Raji (cell line): Measurements from ENCODE around the gene CARD14.

ENCODE experiments used
- POLR2A ChIP-seq: IDR thresholded peaks from 2 replicates; pipeline ENCODE4 v1.6.1; 2011; ENCODE audit warnings: low read depth, low read length, control low read depth; ENCODE audit not compliant: insufficient read depth

CARD14 gene

DNA sequence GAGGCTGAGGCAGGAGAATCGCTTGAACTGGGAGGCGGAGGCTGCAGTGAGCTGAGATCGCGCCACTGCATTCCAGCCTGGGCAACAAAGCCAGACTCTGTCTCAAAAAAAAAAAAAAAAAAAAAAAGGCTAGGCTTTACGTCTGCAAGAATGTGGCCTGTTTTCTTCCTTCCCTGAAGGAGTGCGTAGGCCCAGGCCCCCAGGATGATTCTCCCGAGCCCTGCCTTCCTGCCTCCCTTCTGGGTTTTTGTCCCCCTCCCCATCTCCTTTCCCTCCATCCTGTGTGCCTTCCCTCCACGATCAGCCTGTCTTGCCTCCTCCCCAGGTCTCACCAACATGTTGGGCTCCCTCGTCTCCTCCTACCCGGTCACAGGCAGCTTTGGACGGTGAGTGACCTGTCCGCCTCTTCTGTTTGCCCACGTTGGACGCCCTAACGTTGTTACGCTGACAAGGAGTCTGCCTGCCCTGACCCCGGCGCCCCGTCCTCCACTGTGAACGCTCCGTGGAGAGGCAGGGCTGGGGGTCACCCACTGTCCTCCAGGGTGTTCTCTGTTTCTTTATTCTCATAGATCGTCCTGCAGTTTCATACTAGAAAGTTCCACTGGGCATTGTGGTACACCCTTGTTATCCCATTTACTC is 75.2 kb downstream of the CARD14 start:
- TF ChIP-seq POLR2A: no peak

DNA sequence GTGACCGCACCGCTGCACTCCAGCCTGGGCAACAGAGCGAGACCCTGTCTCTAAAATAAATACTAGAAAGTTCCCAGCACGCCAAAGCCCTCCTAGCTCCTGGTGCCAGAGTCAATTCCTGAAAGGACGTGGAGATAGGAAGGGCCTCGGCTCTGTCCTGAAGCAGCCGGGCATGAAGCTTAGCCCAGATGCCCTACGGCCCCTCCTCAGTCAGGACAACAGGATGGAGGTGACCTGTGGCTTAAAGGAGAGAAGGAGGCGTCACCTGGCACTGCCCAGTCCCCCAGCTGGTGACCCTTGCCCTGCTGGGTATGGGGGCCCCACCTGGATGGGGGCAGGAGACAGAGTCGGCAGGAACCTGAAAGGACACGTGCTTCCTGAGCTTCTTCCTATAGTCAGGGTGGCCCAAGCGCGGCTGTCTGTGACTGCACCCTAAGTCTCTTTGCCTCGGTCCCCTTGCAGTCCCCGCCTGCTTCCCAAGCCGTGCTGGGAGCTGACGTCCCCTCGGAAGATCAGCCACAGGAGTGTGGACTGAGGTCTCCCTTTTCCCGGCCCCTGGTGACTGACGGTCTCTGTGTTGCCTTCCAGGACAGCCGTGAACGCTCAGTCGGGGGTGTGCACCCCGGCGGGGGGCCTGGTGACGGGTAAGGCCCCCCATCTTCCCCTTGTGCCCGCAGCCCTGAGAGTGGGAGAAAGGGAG is 75.9 kb downstream of the CARD14 start:
- TF ChIP-seq POLR2A: no peak

DNA sequence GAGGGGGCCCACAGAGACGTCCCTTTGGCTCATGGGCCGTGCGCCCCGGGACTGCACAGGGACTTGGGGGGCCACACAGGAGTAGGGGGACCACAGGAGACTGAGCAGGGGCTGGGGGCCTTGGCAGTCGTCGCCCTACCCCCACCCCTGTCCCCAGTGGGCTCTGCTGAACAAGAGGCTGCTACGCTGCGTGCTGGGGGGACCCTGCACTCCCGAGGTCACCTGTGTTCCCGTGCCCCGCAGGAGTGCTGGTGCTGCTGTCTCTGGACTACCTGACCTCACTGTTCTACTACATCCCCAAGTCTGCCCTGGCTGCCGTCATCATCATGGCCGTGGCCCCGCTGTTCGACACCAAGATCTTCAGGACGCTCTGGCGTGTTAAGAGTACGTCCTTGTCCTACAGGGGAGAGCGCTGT is 76.4 kb downstream of the CARD14 start:
- no peak for TF ChIP-seq POLR2A

DNA sequence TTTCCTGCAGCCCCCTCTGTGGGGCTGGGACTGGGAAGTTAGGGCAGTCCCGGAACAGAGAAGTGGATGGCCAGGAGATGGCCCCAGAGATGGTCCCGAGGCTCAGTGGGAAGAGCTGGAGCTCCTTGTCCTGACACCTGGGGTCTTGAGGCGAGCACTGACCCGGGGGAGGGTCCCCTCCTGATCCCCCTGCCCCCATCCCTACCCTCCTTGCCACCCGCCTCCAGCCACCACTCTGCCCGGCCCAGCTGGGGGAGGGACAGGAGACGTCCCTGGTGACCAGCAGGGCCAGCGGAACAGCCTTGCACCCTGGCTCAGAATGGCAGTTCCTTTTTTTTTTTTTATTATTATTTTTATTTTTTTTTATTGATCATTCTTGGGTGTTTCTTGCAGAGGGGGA is 76.9 kb downstream of the CARD14 start:
- TF ChIP-seq POLR2A: no peak

DNA sequence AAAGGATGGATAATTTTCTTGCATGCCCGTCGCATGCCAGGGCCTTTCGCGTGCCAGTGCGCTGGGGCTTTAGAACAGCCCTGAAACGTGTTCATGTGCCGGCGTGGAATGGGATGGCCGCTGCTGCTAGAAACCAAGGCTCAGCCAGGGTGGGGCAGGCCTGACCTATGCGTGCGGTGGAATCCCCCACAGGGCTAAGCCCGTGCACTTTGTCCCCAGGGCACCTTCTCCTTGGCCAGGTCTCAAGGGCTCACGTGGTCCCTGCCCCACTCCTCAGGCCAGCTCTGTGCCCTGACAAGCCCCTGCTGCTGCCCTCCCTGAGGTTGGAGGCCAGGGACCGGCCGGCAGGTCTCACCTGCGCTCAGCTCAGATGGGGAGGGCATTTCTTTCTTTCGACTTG is 77.7 kb downstream of the CARD14 start:
- no peak for TF ChIP-seq POLR2A

DNA sequence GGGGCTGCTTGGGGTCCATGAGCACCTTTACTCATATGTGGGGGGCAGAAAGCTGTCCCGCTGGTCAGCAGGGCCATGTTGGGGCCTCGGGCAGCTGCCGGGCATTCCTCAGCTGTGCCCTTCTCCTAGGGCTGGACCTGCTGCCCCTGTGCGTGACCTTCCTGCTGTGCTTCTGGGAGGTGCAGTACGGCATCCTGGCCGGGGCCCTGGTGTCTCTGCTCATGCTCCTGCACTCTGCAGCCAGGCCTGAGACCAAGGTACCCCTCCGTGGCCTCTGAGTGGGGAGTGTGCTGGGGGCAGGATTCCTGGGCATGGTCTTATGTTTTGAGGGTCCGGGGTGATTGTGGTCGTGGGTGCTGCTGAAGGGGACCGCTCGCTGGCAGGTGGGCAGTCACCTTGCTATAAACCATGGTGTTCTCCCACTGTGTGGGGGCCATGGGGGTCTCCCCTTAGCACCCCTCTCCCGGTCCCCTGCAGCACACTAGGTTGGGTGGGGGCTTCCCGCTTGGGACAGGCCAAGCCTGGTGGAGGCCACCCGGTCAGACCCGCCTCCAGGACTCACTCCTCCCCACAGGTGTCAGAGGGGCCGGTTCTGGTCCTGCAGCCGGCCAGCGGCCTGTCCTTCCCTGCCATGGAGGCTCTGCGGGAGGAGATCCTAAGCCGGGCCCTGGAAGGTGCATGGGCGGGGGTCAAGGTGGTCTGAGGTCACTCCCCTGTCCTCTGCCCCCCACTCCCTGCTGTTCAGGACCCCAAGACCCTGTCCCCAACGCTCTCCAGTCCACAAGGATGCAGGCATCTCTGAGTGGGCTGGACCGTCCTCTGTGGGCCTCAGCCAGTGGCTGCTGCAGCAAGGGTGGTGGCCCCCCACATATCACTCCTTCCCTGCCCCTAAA is 78.4 kb downstream of the CARD14 start:
- TF ChIP-seq POLR2A: no peak

DNA sequence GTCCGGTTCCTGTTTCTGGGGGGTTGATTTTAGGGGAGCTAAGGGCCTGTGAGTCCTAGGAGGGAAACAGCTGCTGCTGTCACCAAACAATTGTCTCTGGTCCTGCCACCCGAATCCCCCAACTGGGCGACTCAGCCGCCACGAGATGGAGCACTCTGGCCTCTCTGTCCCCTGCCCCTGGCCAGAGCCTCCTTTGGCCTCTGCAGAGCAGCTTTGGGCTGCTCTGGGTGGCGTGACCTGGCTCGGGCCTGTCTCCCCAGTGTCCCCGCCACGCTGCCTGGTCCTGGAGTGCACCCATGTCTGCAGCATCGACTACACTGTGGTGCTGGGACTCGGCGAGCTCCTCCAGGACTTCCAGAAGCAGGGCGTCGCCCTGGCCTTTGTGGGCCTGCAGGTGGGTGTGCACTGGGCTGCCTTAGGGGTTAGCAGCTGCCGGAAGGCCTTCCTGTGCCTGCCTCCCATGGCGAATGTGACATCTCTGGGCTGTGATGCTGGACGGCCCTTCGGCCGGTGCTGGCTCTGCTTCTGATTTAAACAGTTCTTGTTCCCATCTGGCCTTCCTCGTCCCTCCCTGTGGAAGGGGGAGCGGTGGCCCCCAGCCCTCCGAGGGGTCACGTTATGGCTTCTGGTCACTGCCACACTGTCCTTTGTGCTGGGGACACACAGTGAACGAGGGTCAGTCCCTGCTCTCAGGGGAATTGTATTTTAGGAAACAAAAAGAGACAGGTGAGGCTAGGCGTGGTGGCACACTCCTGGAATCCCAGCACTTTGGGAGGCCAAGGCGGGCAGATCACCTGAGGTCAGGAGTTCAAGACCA is 79.3 kb downstream of the CARD14 start:
- TF ChIP-seq POLR2A: no peak

DNA sequence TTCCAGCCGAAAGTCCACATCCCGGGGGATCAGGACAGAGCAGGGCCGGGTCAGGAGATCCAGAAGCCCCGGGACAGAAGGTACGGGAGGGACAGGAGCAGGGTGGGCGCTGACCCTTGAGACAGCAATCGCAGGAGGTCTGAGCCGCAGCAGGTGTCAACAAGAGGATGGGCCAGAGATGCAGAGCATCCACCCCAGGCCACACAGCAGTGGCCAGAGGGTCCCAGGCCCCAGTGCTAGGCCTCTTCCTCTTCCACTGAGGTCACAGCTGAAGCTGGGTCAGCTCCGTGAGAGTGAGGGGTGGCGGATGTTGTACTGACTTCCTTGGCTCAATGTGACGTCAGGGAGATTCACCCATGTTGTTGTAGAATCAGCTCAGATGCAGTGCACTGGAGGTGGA is 82.1 kb downstream of the CARD14 start:
- no peak for TF ChIP-seq POLR2A

DNA sequence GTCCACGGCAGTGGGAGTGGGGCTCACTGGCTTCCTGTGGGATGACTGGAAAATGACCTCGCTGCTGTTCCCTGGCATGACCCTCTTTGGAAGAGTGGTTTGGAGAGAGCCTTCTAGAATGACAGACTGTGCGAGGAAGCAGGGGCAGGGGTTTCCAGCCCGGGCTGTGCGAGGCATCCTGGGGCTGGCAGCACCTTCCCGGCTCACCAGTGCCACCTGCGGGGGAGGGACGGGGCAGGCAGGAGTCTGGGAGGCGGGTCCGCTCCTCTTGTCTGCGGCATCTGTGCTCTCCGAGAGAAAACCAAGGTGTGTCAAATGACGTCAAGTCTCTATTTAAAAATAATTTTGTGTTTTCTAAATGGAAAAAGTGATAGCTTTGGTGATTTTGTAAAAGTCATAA is 83.0 kb downstream of the CARD14 start:
- no peak for TF ChIP-seq POLR2A

DNA sequence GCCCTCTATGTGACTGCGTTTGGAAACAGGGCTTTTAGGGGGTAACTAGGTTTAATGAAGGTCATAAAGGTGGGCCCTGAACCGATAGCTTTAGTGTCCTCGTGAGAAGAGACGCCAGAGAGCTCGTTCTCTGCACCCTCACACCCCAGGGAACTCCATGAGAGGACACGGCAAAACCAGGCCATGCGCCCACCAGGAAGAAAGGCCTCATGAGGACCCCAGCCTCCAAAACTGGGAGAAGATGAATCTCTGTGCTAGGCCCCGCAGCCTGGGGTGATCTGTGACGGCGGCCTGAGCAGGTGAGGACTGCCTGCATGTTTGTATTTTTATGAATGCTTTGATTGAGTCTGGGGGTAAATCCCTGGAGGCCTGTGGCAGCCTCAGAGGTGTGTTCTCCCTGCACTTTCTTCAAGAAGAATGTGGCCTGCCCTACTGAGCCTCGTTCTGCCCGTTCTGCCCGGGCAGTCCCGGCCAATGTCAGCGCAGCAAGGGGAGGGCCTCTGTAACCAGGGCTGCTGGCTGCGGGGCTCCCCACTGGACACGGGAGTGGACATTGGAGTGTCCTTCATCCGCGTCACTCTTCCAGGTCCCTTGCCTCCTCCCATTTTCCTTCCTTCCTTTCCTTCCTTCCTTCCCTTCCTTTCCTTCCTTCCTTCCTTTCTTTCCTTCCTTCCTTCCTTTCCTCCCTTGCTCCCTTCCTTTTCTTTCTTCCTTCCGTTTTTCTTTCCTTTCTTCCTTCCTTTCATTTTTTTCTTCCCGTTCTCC is 84.0 kb downstream of the CARD14 start:
- no peak for TF ChIP-seq POLR2A

DNA sequence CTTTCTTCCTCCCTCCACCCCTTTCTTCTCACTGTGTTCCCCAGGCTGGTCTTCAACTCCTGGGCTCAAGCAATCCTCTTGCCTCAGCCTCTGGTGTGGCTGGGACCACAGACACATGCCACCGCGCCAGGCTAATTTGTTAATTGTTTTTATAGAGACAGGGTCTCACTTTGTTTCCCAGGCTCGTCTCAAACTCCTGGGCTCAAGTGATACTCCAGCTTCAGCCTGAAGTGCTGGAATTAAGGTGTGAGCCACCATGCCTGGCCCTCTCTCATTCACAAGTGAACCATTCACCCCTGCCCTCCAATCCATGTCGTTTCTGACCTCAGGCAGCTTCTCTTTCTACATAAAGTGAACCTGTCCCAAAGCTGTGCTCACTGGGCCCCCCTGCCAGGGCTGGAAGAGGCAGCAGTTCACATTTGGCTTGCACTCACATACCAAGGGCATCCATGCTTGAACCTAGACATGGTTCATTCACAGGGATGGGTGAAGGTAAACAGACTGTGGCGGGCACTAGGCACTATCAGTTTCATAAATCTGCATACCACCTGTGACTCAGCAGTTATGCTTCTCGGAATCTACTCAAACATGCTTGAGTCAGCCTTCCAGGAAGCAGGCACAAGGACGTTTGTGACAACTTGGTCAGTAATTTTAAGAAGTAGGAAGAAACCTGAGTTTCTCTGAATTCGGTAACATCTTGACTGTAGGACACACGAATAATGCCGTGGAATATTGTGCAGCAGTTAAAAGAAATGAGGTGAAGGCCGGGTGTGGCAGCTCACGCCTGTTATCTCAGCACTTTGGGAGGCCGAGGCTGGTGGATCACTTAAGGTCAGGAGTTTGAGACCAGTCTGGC is 84.8 kb downstream of the CARD14 start:
- TF ChIP-seq POLR2A: no peak

DNA sequence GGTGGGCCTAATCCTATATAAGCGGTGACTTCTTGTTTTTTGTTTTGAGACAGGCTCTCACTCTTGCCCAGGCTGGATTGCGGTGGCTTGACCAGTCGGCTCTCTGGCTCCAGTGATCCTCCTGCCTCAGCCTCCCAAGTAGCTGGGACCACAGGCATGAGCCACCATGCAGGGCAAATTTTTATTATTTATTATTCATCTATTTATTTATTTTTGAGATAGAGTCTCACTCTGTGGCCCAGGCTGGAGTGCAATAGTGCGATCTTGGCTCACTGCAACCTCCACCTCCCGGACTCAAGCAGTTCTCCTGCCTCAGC is 86.2 kb downstream of the CARD14 start:
- no peak for TF ChIP-seq POLR2A

DNA sequence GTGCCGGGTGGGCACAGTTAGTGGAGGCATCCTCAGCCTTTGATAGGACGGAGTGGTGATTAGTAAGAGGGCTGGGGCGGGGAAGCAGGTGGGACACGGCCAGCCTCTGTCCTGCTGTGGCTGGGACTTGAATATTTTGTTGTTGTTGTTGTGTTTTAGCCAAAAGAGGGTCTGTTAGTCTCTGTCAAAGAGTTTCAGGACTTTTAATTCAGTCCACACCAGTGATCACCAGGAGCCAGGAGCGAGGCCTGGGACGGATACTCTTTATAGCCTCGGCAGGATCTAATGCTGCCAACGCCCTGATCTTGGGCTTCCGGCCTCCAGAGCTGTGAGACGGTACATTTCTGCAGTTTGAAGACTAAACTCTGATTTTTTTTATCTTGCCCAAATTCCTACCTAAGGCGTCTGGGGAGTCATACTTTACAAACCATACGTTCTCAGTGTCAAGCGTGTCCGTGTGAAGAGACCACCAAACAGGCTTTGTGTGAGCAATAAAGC is 87.9 kb downstream of the CARD14 start:
- no peak for TF ChIP-seq POLR2A
